ENCODE measurements around the gene FLVCR2.

The FLVCR2 gene

DNA sequence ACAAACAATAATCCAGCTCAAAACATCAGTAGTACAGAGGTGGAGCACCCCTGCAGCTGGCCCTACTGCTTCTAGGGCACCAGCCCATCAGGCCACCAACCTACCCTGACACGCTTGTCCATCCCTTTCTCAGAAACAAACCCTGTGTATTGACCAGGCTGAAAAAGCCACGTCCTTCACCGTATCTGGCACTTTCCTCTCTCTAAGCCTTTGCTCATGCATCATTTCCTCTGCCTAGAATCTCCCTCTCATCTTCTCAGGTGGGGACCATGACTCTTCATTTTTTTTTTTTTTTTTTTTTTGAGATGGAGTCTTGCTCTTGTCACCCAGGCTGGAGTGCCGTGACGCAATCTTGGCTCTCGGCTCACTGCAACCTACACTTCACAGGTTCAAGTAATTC lies 25.3 kb upstream of the FLVCR2 start:
- intact Hi-C loops (cut with DNase I): no loop called here
- no peak for DNase-seq

DNA sequence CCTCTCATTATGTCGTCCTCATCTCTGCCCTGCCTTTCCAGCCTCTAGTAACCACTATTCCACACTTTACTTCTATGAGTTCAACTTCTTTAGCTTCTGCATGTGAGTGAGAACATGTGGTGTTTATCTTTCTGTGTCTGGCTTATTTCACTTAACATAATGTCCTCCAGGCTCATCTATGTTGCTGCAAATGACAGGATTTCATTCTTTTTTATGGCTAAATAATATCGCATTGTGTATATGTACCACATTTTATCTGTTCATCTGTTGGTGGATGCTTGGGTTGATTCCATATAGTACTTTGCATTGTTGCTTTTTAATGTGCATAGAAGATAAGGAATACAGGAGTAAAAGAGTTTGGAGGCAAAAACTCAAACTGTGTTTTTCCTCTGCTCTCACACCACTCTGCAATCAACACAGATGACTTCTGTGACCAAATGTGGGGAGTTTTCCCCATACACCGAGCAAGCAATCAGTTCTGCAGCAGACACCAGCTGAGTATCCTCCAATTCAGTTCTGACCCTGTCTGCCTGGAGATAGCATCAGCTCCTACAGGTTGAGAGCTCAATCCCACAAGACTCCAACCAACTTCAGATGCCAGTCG lies 24.6 kb upstream of the FLVCR2 start:
- intact Hi-C loops (cut with DNase I): no loop called here
- DNase-seq: no peak

DNA sequence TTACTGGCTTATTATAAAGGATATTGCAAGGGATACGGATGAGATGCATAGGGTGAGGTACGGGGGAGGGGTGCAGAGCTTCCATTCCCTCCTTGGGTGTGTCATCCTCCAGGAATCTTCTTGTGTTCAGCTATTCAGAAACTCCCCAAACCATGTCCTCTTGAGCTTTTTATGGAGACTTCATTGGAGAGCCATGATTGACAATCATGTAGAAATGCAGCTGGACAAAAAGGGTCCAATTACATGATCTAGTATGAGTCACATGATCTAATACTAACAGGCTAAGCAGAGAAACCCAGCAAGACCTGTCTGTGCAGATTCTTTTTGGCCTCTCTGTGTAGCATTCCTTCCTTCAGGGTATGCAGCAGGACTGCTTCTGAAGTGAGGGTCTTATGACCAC lies 23.9 kb upstream of the FLVCR2 start:
- DNase-seq: no peak
- intact Hi-C loops (cut with DNase I): no loop called here

DNA sequence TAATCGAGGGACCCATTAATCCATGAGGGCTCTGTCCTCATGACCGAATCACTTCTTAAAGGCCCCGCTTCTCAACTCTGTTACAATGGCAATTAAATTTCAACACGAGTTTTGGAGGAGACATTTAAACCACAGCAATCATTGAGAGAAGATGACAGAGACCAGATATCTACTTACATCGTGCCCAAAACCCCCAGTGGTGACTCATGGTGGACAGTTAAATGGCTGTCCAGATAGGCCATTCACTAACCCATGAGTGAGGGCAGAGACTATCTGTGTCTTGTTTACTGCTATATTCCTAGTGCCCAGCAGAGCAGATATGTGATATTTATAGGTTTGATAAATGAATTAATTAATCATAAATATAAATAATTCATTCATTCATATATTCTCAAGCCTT lies 20.0 kb upstream of the FLVCR2 start:
- no peak for DNase-seq
- intact Hi-C loops (cut with DNase I): no loop called here

DNA sequence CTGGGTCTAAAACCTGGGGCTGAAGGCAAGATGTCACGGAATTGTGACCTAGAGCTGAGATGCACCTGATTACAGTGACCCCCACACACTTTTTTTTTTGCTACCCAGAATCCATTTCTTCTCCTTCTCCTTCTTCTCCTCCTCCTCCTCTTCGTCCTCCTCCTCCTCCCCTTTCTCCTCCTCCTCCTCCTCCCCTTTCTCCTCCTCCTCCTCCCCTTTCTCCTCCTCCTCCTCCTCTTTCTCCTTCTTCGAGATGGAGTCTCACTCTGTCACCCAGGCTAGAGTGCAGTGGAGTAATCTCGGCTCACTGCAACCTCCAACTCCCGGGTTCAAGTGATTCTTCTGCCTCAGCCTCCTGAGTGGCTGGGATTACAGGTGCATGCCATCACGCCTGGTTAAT lies 19.4 kb upstream of the FLVCR2 start:
- intact Hi-C loops (cut with DNase I): no loop called here

DNA sequence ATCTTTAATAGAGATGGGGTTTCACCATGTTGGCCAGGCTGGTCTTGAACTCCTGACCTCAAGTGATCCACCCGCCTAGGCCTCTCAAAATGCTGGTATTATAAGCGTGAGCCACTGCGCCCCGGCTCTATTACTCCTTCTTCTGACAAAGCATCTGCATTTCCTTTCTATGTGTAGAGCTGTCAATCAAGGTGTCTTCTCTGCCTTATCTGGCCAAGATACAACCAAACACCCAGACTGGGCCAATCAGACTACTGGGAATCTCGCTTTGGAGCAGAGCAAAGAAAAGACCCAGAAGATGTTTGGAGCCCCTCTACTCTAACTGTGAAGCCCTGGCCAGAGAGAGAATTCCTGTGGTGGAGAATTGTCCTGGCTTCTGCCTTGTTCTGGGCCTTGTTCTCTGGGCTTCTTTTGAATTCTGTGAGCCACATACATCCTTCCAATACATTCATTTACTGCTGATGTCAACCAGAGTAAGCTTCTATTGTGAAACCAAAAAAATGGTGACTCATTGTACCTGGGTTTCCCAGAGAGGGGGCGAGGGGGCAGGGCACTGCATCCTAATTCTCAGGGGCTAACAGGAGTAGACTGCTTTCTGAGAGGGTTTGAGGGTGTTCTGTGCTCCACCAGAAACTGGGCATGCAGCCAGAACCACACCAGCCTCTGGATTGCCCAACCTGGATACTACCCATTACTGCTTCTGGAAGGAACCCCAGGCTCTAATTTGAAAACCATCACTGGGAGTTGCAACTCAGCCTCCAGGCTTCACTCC lies 18.8 kb upstream of the FLVCR2 start:
- intact Hi-C loops (cut with DNase I): no loop called here
- DNase-seq: peak in 9 of 42 donors; percentile 20 to 46 (median 25)

More for the DNA sequence above, 19.4 kb upstream of the FLVCR2 start:
- no peak for DNase-seq

DNA sequence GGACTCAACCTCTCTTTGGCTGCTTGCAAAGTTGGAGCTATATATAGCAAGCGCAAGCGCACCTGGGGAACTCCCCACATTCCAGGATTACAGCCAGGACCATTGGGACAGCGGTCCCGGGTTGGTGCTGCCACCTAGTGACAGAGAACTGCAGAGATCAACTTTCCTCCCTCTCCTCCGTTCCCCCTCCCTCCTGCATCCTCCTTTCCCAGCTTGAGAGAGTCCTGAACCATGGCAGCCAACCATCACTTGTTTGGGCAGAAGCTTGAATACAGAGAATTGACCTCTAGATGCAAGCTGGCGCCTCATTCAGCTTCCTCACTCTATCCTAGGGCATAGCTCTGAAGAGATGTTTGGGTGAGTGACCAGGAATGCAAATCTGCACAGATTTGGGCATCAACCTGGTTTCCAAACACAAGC lies 17.4 kb upstream of the FLVCR2 start:
- intact Hi-C loops (cut with DNase I): no loop called here
- DNase-seq: peak; percentile 58 to 90 (median 74)

DNA sequence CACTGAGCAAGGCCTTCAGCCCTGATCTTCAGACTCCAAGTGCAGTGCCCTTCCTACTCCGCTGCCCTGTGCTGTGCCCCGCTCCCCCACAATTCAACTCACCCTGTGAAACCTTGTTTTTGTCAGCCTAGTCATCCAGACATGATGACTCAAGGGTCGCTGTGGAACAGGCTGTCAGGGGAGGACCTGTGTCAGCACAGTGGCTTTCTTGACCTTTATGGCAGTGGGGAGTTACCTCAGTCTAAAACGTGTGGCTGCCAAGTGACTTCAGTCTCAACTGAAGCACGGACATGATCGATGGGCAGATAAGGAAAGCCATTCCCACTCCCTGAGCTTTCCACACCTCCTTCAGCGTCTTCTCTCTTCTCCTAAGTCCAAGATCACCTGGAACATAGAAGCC lies 16.3 kb upstream of the FLVCR2 start:
- no peak for DNase-seq
- intact Hi-C loops (cut with DNase I): no loop called here

DNA sequence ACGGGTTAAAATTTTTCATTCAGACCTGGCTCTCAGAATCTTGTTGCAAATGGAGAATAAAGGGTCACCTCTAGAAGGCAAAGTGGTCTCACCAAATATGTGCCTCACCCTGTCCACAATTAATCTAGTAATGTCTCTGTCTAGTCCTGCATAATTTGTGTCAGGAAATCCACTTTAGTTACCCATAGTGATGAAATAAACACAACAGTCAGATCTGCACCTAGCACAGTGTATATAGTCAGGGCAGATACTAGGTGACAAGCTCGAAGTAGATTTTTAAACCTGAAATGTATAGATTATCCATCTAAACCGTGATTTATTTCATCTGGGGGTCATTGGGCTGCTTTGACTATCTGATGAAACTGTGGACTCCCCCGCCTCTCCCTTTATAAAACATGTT lies 15.9 kb upstream of the FLVCR2 start:
- no peak for DNase-seq
- intact Hi-C loops (cut with DNase I): no loop called here

DNA sequence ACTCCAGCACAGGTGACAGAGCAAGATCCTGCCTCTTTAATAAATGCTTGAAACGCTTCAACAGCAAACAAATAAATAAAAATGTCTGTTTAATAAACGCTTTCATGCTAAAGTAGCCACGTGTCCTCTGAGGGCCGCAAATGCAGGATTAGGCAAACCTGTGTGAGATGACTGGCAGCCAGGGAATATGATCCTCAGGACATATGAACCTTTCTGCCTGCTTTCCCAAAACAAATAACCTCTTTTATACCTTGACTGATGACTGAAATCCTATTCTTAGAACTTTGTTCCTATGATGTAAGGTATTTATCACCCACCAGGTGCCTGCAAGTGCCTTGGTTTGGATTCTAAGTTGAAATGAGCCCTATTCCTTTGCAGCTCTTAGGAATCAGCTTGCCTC lies 14.5 kb upstream of the FLVCR2 start:
- peak in 2 of 42 donors; percentile 16 for DNase-seq
- intact Hi-C loops (cut with DNase I): no loop called here

DNA sequence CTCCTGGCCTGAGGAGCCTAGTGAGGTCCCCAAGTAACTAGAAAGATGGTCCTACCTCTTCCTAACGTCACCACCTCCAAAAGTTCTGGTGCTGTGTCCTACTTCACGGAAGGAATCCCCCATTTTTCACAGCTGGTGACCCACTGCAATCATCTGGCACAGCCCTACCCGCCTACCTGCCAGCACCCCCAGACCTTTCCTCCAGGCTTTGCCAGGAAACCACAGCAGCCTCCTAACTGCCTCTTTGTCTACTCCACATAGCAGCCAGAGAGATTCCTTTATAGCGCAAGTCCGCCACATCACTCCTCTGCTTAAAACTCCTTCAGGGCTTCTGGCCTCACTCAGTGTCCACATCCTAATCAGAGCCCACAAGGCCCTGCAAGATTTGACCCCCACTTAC lies 13.4 kb upstream of the FLVCR2 start:
- DNase-seq: no peak
- intact Hi-C loops (cut with DNase I): no loop called here

DNA sequence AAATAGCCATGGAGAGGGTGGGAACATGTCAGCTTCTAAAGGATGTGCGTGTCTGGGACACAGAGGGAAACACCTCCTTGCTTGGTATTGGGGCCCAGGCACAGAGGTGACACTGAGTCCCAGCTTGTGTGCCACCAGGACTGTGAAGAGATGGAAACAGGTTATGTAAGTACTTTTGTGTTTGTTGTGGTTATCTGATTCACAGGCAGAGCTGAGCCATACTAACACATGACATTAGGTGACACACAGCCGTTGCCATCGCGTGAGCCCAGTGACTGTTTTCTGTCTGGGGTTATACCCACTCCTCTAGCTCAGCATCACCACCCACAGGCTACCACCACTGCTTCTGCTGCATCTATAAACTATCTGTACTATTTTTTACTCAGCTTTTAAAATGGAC lies 12.1 kb upstream of the FLVCR2 start:
- intact Hi-C loops (cut with DNase I): no loop called here

DNA sequence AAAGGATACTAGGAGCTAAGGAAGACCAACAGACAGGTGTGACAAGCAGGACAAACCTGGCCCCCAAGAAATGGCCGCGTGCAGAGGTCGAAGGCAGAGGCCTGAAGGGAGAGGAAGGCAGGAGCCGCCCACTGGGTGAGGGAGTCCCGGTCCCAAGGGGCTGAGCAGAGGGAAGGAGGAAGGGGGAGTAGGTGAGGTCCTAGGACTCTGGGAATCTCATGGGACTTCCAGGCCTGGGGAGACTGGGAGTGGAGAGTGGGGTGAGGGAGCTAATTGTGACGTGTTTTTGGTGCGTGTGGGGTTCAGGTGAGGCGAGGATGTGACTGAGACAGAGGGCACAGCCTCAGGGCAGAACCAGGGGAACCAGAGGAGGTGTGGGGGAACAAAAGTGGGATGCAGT lies 11.7 kb upstream of the FLVCR2 start:
- intact Hi-C loops (cut with DNase I): no loop called here

More for the DNA sequence above, 12.1 kb upstream of the FLVCR2 start:
- peak in 4 of 42 donors; percentile 17 to 33 (median 22) for DNase-seq

DNA sequence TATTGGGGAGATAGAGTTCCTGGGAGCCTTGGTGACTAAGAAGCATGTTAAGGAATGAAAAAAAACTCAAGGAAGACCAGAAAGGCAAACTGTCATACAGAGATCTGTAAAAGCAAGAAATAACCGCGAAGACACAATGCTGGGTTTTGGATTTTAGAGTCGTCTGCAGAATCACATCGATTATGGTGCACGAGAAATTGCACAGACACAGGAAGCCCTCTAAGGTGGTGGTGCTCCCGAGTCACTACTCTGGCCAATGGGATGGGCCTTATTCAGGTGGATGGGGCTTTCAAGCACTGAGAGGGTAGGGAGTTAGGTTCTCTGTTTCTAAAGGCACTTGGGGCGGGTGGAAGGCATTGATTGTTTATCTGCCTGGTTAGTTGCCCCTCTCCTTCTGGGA lies 10.3 kb upstream of the FLVCR2 start:
- intact Hi-C loops (cut with DNase I): no loop called here
- DNase-seq: no peak

More for the DNA sequence above, 11.7 kb upstream of the FLVCR2 start:
- DNase-seq: no peak

DNA sequence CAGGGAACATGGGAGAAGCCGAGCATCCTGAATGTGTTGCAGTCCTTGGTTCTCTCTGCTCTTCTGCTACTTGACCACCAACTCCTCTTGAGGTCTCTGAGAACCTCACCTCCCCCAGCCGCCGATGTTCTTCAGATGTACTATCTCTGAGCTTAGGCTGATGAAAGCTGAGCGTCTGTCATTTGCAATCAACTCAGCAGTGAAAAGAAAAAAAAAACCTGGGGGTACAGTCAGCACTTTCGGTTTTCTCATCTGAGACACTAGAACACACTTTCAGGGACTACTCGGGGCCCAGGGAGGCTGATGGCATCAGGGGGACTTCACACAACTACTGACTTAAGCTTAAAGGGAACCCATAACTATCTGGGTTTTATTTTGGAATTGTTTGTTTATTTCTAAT lies 9.6 kb upstream of the FLVCR2 start:
- no peak for DNase-seq
- intact Hi-C loops (cut with DNase I): no loop called here

DNA sequence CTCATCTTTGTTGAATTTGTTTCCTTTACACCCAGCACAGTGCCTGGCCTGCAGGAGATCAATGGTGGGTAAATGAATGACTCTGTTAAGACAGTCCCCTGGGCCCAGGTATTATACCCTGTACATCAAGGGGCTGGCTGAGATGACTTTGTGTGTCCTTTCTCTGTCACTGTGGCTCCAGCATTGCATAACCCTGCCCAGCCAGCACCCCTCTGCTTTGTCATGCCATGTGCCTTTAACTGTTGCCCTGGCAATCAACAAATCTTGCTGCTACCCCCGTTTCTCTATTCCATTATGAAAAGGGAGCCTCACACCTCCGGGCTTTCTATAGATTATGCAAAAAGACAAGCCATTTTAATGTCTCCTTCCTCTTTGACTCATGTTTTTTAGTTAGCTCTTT lies 7.6 kb upstream of the FLVCR2 start:
- intact Hi-C loops (cut with DNase I): no loop called here

DNA sequence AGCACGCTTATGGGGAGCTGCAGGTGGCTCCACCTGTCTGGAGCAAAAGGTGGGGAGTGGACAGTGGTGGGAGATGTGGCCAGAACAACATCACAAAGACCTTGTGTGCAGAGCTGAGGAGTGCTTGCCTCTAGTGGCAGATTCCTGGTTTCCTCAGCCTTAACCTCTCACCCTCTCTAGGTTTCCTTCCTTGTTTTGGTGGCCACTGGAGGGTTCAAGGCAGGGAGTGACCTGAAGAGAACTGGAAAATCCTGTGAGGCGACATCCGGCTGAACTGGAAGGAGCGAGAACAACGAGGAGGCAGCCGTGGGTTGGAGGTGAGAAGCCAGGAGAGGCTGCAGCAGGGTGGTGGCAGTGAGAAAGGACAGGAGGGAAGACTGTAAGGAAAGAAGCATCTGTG lies 6.3 kb upstream of the FLVCR2 start:
- no peak for DNase-seq
- intact Hi-C loops (cut with DNase I): no loop called here

More for the DNA sequence above, 7.6 kb upstream of the FLVCR2 start:
- DNase-seq: no peak

DNA sequence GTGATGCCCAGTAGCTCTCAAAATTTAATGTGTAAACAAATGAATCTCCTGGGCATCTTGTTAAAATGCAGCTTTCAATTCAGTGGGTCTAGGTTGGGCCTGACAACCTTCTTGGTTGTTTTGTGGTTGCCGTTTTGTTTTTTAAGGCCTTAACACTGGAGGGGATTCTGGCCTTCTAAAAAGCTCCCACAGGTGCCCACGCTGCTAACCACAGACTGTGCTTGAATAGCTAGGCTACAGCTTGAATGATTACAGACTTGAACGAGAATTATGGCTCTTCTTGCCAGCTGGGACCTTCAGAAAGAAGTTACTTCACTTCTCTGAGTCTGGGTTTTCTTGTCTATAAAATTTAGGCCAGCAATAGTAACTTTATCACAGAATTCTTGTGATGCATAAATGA lies 1.3 kb upstream of the FLVCR2 start:
- intact Hi-C loops (cut with DNase I): loop anchor here (2.0 kb wide), 1 partner anchor 78 kb away; no protein-coding TSS in a partner anchor
- no peak for DNase-seq

DNA sequence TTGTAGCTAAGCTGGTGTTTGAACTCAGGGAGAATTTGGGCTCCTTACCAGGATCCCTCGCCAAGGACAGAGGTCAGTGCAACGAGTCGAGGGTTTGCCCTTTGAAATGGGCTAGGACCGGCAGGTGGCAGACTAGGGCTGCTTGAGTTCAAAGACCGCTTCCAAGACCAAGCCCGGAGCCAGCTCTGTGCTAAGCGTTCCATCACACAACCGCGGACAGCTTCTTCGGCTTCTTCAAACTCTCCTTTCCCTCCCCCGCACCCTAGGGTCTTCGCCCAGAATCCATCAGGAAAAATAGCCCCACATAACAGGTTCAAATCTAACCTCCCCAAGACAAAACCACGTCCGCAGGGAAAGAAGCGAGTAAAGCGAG lies 705 bp upstream of the FLVCR2 start:
- intact Hi-C loops (cut with DNase I): loop anchor here (2.0 kb wide), 1 partner anchor 77 kb away; no protein-coding TSS in a partner anchor
- DNase-seq: peak; percentile 78 to 95 (median 88)

DNA sequence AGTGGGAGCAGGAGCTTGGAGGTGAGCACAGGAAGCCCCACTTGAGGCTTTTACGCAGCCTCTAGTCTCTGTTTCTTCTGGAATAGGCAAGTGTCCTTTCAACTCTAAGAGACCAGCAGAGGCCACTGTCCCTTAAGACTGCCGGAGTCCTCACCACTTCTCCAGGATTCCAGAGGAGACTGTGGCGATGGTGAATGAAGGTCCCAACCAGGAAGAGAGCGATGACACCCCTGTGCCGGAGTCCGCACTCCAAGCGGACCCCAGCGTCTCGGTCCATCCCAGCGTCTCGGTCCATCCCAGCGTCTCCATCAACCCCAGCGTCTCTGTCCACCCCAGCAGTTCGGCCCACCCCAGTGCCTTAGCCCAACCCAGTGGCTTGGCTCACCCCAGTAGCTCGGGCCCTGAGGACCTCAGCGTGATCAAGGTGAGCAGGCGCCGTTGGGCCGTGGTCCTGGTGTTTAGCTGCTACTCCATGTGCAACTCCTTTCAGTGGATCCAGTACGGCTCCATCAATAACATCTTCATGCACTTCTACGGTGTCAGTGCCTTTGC lies 442 bp downstream of the FLVCR2 start:
- intact Hi-C loops (cut with DNase I): no loop called here
- DNase-seq: peak in 3 of 42 donors; percentile 5 to 18 (median 8)

All from head of caudate nucleus (tissue), 42 donors.